HG03520 (cell line): ENCODE data around the gene CATSPER3.

ENCODE experiments used
- ATAC-seq: cut with Tn5 transposase; IDR thresholded peaks from one replicate; pipeline ENCODE4 v1.9.1; 2021; ENCODE audit warnings: mild to moderate bottlenecking, moderate library complexity; ENCODE audit not compliant: unreplicated experiment

Gene CATSPER3

GRCh38 chr5:135027697-135028615 lies 60.2 kb downstream of the CATSPER3 start:
- no peak for ATAC-seq

DNA sequence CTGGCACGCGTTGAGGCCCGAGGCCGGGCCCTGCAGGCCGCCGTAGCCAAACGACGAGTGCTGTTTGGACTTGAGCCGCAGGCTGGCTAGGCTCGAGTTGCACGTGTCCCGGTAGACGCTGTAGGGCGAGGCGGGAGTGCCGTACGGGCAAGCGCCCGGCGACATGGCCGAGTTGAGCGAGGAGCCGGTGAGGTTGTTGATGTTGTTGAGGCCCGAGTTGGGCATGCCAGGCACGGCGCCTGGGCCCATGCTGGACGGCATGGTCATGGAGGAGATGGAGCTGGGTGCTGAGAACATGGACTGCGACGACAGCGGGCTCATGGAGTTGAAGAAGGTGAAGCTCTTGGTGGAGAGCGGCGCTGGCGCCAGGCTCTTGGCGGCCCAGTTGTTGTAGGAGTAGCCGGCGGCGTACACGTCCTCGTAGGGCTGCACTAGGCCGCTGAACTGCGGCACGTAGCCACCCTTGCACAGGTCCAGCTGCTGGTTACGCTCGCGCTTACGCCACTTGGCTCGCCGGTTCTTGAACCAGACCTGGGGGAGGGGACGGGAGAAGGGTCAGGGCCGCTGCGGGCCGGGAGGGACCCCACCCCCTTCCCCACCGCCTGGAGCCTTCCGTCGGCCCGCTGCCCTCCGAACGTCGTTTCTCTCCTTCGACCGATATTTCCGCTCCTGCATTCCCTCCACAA lies 61.2 kb downstream of the CATSPER3 start:
- ATAC-seq, result no peak

GRCh38 chr5:135029477-135030122 lies 61.9 kb downstream of the CATSPER3 start:
- no peak for ATAC-seq

DNA sequence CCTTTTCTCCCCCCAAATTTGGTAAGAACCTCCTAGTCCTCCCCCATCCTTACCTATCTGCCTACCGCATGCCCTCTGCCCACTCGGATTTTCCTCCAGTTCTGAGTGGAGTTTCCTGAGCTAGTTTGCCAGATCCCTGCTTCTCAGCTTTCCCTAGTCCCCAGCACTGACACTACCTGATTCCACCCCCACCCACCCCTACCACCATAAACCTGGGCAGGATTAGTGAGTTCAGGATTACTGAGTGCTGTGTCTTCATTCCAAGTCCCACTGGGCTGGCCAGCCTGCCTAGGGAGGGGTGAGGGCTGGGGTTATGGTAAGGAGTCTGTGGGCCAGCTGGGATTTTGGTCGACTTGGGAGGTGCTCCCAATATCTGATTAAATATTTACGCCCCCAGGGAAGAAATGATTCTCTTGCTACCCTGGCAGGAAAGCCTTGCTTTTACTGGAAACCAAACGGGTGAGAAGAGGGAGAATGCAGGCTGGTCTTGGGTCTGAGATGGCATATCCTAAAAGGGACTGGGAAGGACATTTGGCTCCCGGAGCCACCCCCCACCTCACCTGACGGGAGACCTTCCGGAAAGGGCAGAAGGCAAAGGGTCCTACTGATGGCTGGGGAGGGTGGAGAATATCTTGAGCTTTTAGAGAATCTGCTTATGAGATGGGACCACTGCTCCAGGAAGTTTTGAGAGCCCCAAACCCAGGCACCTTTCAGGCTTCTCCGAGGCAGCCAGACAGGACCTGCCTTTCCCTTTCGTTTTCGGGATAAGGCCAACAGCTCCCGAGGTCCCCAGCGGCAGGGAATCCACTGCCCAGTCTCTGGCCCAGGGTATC lies 62.6 kb downstream of the CATSPER3 start:
- ATAC-seq, result no peak

DNA sequence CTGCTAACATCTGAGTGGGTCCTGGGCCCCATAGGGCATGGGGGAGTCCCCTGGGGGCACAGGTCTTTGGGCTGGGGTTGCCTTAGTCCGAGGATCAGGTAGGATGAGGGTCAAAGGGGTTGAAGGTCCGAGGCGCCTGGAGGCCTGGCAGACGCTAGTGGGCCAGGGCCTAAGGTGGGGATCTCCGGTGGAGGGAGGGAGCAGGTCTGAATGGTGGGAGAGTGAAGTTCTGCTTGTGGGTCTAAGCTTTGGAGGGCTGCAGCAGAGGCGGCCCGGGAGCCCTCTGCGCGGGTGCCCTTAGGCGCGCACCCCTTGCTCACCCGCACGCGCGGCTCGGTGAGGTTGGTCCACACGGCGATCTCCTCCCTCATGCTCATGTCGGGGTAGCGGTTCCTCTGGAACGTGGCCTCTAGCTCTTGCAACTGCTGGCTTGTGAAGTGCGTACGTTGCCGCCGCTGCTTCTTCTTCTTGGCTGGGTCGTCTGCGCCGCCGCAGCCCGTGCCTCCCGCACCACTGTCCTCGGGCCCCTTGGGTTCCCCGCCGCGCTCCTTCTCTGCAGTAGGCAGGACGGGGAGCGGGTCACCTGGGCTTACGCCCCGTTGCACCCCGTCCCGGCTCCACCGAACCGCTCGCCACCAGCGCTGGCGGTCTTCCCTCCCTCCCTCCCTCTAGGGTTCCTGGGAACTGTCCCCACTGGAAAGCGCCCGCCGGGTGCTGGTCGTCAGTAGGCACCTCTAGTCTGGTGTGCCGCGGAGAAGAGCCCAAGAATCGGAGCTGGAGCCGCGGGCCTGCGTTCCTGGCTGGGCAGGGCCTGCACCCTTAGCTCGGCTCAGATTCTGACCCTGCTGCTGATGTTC lies 63.5 kb downstream of the CATSPER3 start:
- no peak for ATAC-seq

DNA sequence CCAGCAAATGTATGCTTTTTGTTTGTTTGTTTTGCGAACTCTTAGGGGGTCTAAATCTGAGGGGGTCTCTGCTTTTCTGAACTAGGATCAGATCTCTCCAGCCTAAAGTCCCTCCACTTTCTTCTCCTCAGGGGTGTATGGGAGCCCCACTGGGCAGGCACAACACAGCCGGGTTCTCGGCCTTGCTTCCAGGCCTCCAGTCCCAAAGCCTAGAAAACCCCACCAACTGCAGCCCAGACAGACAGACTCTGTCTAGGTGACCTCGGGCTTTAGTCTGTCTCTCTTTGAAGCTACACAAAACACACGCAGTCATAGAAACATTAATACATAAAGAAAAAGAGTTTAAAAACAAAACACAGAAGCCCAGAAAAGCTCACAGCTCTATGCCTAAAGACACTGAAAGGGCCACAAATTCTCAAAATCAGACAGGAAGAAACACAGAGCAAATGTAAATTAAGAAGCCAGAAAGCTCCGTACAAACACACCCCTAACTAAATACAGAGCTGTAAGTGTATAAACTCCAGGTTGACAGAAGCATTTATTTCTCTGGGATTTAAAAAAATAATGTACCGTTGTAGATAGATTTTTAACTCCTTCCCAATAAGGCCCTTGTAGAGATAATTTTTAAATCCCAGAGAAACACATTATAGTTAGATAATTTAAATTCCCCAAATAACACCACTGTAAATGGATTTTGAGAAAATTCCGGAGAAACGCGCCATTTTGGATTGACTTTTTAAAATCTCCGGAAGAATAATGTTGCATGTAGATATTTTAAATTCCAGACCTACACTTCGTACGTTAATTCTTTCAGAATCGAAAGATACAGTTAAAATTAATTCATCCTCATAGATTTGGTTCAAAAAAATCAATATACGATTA lies 64.3 kb downstream of the CATSPER3 start:
- no peak for ATAC-seq

DNA sequence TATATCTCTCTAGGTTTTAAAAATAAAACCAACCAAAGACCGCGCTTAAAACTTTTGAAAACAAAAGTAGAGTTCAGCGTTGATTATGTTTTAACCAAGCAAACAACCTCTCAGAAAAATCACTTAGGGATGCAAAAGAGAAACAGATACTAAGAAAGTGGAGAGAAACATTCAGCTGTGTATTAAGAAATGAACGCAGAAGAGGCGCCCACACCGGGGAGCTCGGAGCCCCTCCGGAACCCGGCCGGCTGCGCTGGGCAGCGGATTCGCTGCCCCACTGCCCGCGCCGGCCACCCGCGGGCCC lies 64.9 kb downstream of the CATSPER3 start:
- no peak for ATAC-seq

- ATAC-seq, result no peak
These were observed 65.5 kb downstream of the CATSPER3 start for GRCh38 chr5:135032999-135033861.

DNA sequence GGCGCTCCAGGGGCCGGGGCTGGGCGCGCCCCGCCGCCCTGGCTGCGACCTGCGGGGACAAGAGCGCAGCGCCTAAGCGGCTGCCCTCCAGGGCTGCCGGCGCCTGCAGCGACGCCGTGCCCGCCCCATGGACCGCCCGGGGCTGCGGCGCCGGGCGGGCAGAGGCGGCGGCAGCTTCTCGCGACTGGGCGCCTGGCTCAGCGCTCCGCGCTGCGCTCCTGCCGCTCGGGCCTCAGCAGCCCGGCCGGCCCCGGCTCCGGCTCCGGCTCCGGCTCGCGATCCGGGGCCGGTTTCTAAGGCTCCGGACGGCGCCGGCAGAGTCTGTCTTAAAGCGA lies 66.2 kb downstream of the CATSPER3 start, which contains the start of gene PITX1:
TSS of gene PITX1 (minus strand) at position 328 of the 335 bp plus-strand sequence. CDS start 347 bp downstream, outside the sequence.
- ATAC-seq, result no peak

- no peak for ATAC-seq
These were observed 66.7 kb downstream of the CATSPER3 start for GRCh38 chr5:135034236-135034962.

DNA sequence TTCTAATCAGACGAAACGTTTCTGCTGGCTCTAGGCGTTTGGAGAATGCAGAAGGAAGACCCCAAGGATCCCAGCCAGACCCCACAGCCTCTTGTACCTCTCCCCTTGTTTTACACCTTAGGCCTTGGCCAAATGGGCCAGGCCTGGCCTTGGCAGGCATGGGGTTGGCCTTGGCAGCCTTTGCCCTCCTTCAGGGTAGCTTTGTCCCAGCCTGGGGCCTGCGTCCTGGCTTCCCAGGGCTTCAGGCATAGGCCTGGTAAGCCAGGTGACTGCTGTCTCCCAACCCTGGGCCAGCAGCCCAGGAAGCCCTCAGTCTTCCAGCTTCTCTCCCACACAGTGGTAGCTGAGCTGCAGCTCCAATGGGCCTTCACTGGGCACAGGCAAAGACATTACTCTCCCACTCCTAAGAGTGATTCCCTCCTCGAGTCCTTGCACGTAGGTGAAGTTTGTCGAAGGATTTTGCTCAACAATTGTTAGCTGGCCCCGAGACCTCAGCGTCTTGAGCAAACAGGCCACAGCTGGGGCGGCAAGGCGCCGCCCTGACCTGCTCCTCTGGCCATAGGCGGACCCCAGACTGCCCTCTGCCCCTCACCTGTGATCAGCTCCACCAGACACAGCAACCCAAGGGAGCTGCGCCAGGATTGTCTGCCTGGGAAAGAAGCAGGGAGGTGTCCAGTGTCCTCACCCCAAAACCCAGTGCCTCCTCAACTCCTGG lies 67.4 kb downstream of the CATSPER3 start:
- no peak for ATAC-seq

- ATAC-seq, result no peak
These were observed 67.9 kb downstream of the CATSPER3 start for GRCh38 chr5:135035678-135036030.

GRCh38 chr5:135036405-135036804 lies 68.7 kb downstream of the CATSPER3 start:
- ATAC-seq, result no peak

DNA sequence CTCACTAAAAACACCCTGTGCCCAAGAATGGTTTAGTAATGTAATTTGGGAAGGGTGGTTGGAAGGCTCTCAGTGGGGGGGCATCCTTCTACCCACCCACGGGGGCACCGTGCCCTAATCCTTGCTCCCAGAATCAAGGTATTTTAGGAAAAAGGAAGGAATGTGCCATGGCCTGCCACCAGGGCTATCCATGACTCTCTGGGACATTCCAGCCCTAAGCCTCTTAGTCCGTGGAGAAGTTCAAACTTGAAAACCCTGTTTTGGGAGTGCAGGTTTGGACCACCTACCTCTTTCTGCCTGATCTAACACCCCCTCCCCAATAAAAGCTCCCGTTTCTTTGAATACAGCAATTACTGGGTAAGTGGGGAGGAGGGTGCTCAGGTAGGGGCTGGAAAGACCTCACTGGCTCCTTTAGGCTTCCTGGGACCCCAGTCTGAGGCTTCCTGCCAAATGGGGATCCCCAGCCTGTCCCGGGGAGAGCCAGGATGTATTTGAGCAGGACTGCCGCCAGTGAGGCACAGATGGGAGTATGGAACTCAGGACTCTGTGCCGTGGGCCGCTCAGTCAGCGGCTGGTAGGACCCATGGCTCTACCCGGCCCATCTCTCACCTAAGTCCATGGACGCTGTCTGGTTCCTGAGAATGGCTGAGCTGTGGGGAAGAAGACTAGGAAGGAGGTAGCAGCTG lies 70.0 kb downstream of the CATSPER3 start:
- no peak for ATAC-seq

DNA sequence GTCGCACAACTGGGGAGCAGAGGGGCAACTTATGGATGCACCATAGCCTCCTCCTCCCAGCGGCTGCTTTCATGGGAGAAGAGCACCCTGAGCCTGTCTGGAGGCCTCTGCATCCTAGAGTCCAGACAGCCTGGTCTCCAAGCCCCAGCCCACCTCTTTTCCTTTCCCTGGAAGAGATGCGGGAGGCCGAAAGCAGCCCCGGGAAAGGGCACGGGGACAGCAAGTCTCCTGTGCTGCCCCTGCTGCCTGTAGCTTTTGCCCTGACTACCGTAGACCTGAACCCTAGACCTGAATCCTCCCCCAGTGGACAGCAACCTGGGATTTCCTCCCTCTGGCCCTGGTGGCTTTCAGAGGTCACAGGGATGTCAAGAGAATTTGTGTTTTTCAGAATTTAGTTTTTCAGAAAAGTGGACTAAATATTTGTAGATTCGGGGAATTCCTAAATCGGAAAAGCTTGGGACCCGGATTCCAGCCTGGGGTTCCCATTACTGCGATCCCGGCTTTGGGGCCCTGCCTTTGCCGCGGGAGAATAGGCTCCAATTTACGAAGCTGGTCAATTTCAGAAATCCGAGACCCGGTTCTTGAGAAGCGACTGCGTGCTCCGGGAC lies 70.6 kb downstream of the CATSPER3 start:
- ATAC-seq, result no peak

GRCh38 chr5:135038813-135039270 lies 71.1 kb downstream of the CATSPER3 start:
- no peak for ATAC-seq
